Subcutaneous abdominal adipose tissue (tissue), 5 donors: Measurements from ENCODE around the gene CDK17.
"Not testable (repeated sequence)": the region's sequence is repeated elsewhere in the genome, so short reads cannot be mapped to it uniquely, and the experiment has no call there.

Experiments
- H3K27ac ChIP-seq: one replicate; pipeline ENCODE4 v1.7.0; 2013; ENCODE audit warnings: low read depth, mild to moderate bottlenecking, inconsistent platforms, low read length, moderate library complexity
- H3K27me3 ChIP-seq, 5 donors: one replicate each; pipeline ENCODE4 v1.7.0; 2013; ENCODE audit warnings: low read length in 5 of 5, inconsistent platforms in 1 of 5; ENCODE audit not compliant: control insufficient read depth in 5 of 5, insufficient read depth in 4 of 5
- H3K36me3 ChIP-seq, 5 donors: one replicate each; pipeline ENCODE4 v1.7.0; 2013; ENCODE audit warnings: low read length in 5 of 5; ENCODE audit not compliant: control insufficient read depth in 5 of 5, insufficient read depth in 5 of 5
- H3K4me1 ChIP-seq, 5 donors: one replicate each; pipeline ENCODE4 v1.7.0; 2013; ENCODE audit warnings: low read length in 5 of 5, mild to moderate bottlenecking in 3 of 5, moderate library complexity in 1 of 5; ENCODE audit not compliant: control insufficient read depth in 5 of 5, insufficient read depth in 5 of 5
- H3K4me3 ChIP-seq, 5 donors: one replicate each; pipeline ENCODE4 v1.7.0; 2013; ENCODE audit warnings: low read length in 5 of 5, low read depth in 1 of 5
- H3K9ac ChIP-seq, 5 donors: one replicate each; pipeline ENCODE4 v1.7.0; 2013; ENCODE audit warnings: low read length in 5 of 5, mild to moderate bottlenecking in 4 of 5, moderate library complexity in 3 of 5
- H3K9me3 ChIP-seq, 5 donors: one replicate each; pipeline ENCODE4 v1.7.0; 2013; ENCODE audit warnings: low read length in 5 of 5; ENCODE audit not compliant: control insufficient read depth in 5 of 5
- donor health status: healthy.
- donor health status: healthy.
- donor health status: healthy.
- donor health status: healthy.
- donor health status: healthy.

The CDK17 gene

DNA sequence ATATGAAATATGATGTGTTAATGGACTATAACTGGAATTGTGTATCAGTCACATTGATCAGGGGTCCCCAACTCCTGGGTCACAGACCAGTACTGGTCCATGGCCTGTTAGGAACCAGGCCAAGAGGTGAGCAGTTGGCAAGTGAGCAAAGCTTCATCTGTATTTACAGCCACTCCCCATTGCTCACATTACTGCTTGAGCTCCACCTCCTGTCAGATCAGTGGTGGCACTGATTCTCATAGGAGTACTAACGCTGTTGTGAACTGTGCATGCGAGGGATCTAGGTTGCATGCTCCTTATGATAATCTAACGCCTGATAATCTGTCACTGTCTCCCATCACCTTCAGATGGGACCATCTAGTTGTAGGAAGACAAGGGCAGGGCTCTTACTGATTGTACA is 72.3 kb downstream of the CDK17 start:
- Histone ChIP-seq H3K27me3 (no peaks in the 10 kb centered on the region), H3K4me1 (no peaks in the 10 kb centered on the region), H3K36me3 (peaks cover 7 to 13% (median 9%) of the 10 kb centered on the region in 5 donors), H3K27ac (no peak overlapping the region), H3K9ac (no peak overlapping the region), H3K4me3 (no peak overlapping the region), H3K9me3 (no peaks in the 10 kb centered on the region)

DNA sequence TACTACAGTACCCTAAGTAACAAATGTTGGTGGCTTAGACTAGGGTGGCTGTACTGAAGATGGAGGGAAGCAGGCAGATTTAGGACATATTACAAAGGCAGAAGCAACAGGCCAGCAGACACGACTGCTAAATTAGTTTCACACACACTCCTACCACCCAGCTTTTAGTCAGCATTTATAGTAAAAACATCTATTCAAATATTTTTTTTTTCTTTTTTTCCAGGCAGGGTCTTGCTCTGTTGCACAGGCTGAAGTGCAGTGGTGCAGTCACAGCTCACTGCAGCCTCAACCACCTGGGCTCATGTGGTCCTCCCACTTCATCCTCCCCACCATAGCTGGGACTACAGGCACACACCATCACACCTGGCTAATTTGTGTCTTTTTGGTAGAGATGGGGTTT is 72.9 kb downstream of the CDK17 start:
- Histone ChIP-seq H3K9ac (no peak overlapping the region), H3K27ac (no peak overlapping the region), H3K27me3 (no peaks in the 10 kb centered on the region), H3K4me3 (no peak overlapping the region), H3K36me3 (peaks cover 6 to 14% (median 9%) of the 10 kb centered on the region in 5 donors), H3K4me1 (no peaks in the 10 kb centered on the region), H3K9me3 (no peaks in the 10 kb centered on the region)

DNA sequence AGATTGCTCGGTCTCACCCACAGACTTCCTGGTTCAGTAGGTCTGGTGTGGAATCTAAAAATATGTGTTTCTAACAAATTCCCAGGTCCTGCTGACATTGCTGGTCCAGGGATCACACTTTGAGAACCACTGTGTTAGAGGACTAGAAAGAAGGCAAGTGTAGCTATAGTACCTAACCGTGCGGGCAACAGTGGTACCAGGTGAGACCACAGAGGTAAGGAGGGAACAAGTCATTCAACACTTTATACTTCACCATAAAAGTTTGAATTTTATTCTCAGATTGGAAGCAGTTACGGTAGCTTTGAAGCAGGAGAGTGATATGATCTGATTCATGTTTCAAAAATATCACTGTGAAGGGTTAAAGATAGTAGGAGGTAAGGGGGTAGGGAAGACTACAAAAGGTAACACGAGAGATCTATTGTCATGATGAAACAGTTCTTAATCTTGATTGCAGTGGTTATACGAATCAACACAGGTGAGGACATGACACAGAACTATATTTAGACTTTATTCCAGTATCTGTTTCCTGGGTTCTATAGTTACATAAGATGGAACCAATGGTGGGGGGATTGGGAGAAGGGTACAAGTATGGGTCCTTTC is 73.5 kb downstream of the CDK17 start:
- no peaks in the 10 kb centered on the region for H3K9me3 ChIP-seq
- no peaks in the 10 kb centered on the region for H3K4me1 ChIP-seq
- peaks cover 5 to 14% (median 9%) of the 10 kb centered on the region in 5 donors for H3K36me3 ChIP-seq
- H3K4me3 ChIP-seq: no peak overlapping the region
- H3K27me3 ChIP-seq: no peaks in the 10 kb centered on the region
- H3K27ac ChIP-seq: no peak overlapping the region
- no peak overlapping the region for H3K9ac ChIP-seq

DNA sequence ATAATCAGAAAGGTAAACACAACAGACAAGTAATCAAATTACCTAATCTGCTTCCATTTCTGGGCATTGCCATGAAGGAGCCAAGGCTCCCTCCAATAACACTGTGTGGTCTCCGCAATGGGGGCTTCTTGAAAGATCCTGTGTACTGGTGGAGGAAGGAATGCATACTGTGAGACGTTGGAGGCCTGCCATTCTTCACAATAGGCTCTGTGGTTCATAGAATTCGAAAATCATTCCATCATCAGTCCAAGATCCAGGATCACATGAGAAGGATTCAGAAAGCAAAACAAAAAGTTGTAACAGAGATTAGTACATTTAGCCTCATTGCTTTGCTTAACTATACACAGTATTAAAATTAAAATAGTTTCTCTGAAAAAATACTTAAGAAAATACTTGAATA is 76.3 kb downstream of the CDK17 start:
- no peaks in the 10 kb centered on the region for H3K4me1 ChIP-seq
- H3K27ac ChIP-seq: no peak overlapping the region
- no peak overlapping the region for H3K9ac ChIP-seq
- H3K36me3 ChIP-seq: peaks cover 4 to 13% (median 9%) of the 10 kb centered on the region in 5 donors
- no peak overlapping the region for H3K4me3 ChIP-seq
- no peaks in the 10 kb centered on the region for H3K27me3 ChIP-seq
- no peaks in the 10 kb centered on the region for H3K9me3 ChIP-seq

DNA sequence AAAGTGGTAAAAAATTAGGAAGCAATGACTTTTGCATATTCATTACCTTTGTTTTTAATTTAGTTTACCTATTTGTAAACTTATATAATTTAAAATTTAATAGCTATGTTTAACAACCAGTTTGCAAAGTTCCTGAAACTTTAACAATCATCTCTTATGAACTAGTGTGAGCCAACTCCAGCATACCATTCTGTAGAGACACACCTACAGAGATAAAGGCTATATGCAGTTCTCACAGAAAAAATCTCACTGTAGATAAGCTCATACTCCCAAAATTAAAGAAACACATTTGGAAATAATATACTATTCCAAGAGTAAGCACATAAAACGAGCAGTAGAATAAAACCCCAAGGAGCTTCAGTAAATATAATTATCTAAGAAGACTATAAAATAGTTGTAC is 77.5 kb downstream of the CDK17 start:
- Histone ChIP-seq H3K9ac (no peak overlapping the region), H3K27me3 (no peaks in the 10 kb centered on the region), H3K9me3 (no peaks in the 10 kb centered on the region), H3K27ac (no peak overlapping the region), H3K4me1 (no peaks in the 10 kb centered on the region), H3K4me3 (no peak overlapping the region), H3K36me3 (peaks cover 4 to 13% (median 9%) of the 10 kb centered on the region in 5 donors)

DNA sequence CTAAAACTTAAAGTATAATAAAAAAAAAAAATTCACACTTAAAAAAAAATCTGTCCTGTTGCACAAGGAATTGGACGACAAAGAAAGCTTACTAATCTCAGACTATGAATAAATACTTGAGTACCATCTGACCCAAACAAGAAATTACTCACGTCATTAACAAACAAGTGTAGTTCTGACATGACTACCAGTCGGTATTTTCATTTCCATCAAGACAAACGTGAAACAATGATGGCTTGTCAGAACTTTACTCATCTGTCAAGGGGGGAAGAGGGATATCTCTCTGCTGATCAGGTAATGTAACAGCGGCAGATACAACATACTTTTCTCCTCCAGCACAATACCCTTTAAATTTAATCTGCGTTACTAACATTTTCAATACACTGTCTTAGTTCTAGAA is 78.3 kb downstream of the CDK17 start:
- Histone ChIP-seq H3K9me3 (no peaks in the 10 kb centered on the region), H3K27me3 (no peaks in the 10 kb centered on the region), H3K36me3 (peaks cover 4 to 13% (median 9%) of the 10 kb centered on the region in 5 donors), H3K4me1 (no peaks in the 10 kb centered on the region), H3K9ac (no peak overlapping the region), H3K27ac (no peak overlapping the region), H3K4me3 (no peak overlapping the region)

DNA sequence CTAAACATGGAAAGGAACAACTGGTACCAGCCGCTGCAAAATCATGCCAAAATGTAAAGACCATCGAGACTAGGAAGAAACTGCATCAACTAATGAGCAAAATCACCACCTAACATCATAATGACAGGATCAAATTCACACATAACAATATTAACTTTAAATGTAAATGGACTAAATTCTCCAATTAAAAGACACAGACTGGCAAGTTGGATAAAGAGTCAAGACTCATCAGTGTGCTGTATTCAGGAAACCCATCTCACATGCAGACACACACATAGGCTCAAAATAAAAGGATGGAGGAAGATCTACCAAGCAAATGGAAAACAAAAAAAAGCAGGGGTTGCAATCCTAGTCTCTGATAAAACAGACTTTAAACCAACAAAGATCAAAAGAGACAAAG is 82.4 kb downstream of the CDK17 start:
- H3K36me3 ChIP-seq, H3K9me3 ChIP-seq, H3K4me3 ChIP-seq, H3K27ac ChIP-seq, H3K9ac ChIP-seq, H3K27me3 ChIP-seq, H3K4me1 ChIP-seq: not testable (repeated sequence)

DNA sequence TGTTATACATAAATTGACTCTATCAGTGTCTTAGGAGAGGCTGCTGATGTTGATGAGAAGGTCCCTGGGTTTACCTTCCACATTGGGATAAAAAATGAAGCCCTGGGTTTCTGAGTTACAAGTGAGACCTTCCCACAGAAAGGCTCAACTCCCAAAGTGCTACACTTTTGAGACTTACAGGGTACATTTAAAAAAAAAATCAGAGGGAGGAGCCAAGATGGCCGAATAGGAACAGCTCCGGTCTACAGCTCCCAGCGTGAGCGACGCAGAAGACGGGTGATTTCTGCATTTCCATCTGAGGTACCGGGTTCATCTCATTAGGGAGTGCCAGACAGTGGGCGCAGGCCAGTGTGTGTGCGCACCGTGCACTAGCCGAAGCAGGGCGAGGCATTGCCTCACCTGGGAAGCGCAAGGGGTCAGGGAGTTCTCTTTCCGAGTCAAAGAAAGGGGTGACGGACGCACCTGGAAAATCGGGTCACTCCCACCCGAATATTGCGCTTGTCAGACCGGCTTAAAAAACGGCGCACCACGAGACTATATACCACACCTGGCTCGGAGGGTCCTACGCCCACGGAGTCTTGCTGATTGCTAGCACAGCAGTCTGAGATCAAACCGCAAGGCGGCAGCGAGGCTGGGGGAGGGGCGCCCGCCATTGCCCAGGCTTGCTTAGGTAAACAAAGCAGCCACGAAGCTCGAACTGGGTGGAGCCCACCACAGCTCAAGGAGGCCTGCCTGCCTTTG is 84.3 kb downstream of the CDK17 start:
- H3K9me3 ChIP-seq, H3K27ac ChIP-seq, H3K36me3 ChIP-seq, H3K4me1 ChIP-seq, H3K4me3 ChIP-seq, H3K27me3 ChIP-seq, H3K9ac ChIP-seq: not testable (repeated sequence)

DNA sequence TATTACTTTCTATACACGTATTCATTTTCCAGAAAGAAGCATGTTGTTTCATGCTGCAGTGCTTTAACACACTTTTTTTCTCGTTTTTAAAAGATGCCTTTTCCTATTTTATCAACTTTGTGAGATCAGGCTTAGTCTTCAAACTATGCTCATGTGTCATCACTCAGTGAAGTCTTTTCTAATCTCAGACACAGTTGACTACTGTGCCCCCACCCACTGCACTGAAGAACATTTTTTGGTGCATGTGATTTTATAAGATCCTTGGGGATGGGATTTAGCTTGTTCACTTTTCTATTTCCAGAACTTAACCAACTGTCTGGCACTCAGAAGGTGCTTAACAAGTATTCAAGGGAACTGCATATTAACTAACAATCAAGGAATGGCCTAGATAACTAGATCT is 85.5 kb downstream of the CDK17 start:
- Histone ChIP-seq H3K36me3 (peaks cover 0 to 6% (median 3%) of the 10 kb centered on the region in 5 donors), H3K27me3 (no peaks in the 10 kb centered on the region), H3K4me1 (no peaks in the 10 kb centered on the region), H3K9me3 (no peaks in the 10 kb centered on the region), H3K4me3 (no peak overlapping the region), H3K27ac (no peak overlapping the region), H3K9ac (no peak overlapping the region)

DNA sequence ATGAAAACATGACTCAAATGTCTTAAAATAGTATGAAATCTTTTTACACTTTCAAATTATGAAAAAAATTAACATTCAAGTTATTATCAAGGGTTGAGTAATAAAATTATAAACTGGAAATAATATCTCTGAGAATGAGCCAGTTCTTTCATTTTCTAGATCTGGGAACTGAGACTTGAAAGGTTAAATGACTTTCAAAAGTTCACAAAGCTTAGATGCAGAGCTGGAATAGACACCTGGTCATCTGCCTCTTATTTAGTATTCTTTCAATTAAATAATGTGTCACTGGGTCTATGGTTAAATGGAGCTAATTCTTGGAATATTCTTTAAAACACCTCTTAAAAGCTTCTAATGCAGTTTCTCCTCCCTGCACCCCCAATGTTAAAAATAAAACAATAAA is 86.6 kb downstream of the CDK17 start:
- Histone ChIP-seq H3K9ac (no peak overlapping the region), H3K27me3 (no peaks in the 10 kb centered on the region), H3K4me3 (no peak overlapping the region), H3K9me3 (no peaks in the 10 kb centered on the region), H3K27ac (no peak overlapping the region), H3K36me3 (peaks cover 0 to 6% (median 4%) of the 10 kb centered on the region in 5 donors), H3K4me1 (no peaks in the 10 kb centered on the region)
